Neural cell (in vitro differentiated cells): ENCODE data around the gene KCNH6. TPM values are rescaled to one million over a fixed set of nuclear protein-coding genes. Genes with fewer than 3 reads are reported as not detected.

Source experiments
- H2AFZ ChIP-seq: fragments of 200-600, 300-800 bp; sonication (generic), shearing (Covaris generic); 2 replicates; pipeline ENCODE4 v1.6.0; 2014; ENCODE audit warnings: low read depth, mild to moderate bottlenecking, antibody characterized with exemption, low read length, moderate library complexity
- H3F3A ChIP-seq: fragments of 200-600 bp; shearing (Covaris generic); 2 replicates; pipeline ENCODE4 v1.6.1; 2016; ENCODE audit warnings: mild to moderate bottlenecking, moderate library complexity, mixed read lengths, antibody characterized with exemption, low read length; ENCODE audit not compliant: insufficient read depth, poor library complexity, severe bottlenecking
- H3K27ac ChIP-seq: fragments of 200-600, 300-800 bp; sonication (generic), shearing (Covaris generic); 2 replicates; pipeline ENCODE4 v1.5.1; 2014; ENCODE audit warnings: mild to moderate bottlenecking, low read length, moderate library complexity
- H3K27me3 ChIP-seq: fragments of 300-800, 200-600 bp; sonication (generic), shearing (Covaris generic); 2 replicates; pipeline ENCODE4 v1.6.0; 2014; ENCODE audit warnings: mild to moderate bottlenecking, low read depth, low read length, moderate library complexity; ENCODE audit not compliant: insufficient read depth
- H3K36me3 ChIP-seq: fragments of 300-800, 200-600 bp; sonication (generic), shearing (Covaris generic); 2 replicates; pipeline ENCODE4 v1.5.1; 2014; ENCODE audit warnings: mild to moderate bottlenecking, antibody characterized with exemption, low read length, moderate library complexity; ENCODE audit not compliant: insufficient read depth
- H3K4me2 ChIP-seq: fragments of 300-800, 200-600 bp; sonication (generic), shearing (Covaris generic); 2 replicates; pipeline ENCODE4 v1.6.0; 2014; ENCODE audit warnings: mild to moderate bottlenecking, low read length
- H3K4me3 ChIP-seq: fragments of 300-800, 200-600 bp; sonication (generic), shearing (Covaris generic); 2 replicates; pipeline ENCODE4 v1.5.1; 2014; ENCODE audit warnings: mild to moderate bottlenecking, low read length, moderate library complexity
- H3K79me2 ChIP-seq: fragments of 200-600 bp; shearing (Covaris generic); replicated peaks from 2 replicates; pipeline ENCODE4 v1.6.0; 2014; ENCODE audit warnings: mild to moderate bottlenecking, low read length, moderate library complexity; ENCODE audit not compliant: insufficient read depth
- H3K9ac ChIP-seq: fragments of 300-800, 200-600 bp; sonication (generic), shearing (Covaris generic); 2 replicates; pipeline ENCODE4 v1.6.1; 2016; ENCODE audit warnings: mild to moderate bottlenecking, low read length, mixed read lengths
- H3K9me2 ChIP-seq: fragments of 200-600 bp; shearing (Covaris generic); 2 replicates; pipeline ENCODE4 v1.6.1; 2016; ENCODE audit warnings: mild to moderate bottlenecking, low read length, mixed read lengths; ENCODE audit not compliant: insufficient read depth
- H3K9me3 ChIP-seq: fragments of 200-600, 300-800 bp; sonication (generic), shearing (Covaris generic); 2 replicates; pipeline ENCODE4 v1.6.1; 2016; ENCODE audit warnings: mild to moderate bottlenecking, mixed run types, low read length, moderate library complexity, mixed read lengths
- H4K20me1 ChIP-seq: fragments of 200-600 bp; shearing (Covaris generic); 2 replicates; pipeline ENCODE4 v1.6.1; 2016; ENCODE audit warnings: mild to moderate bottlenecking, mixed run types; ENCODE audit not compliant: insufficient read depth
- EP300 ChIP-seq: fragments of 450-650 bp; conservative IDR thresholded peaks from 2 replicates; pipeline ENCODE4 v1.6.1; 2014; ENCODE audit warnings: antibody characterized with exemption, mild to moderate bottlenecking, moderate library complexity; ENCODE audit not compliant: poor library complexity, severe bottlenecking
- EZH2 ChIP-seq: fragments of 200-600, 300-800 bp; shearing (Covaris generic), sonication (generic); IDR thresholded peaks from 2 replicates; pipeline ENCODE4 v1.6.1; 2014; ENCODE audit warnings: antibody characterized with exemption, low read length, borderline replicate concordance, mild to moderate bottlenecking; ENCODE audit not compliant: insufficient read depth, poor library complexity, severe bottlenecking
- MXI1 ChIP-seq: fragments of 450-650 bp; conservative IDR thresholded peaks from 2 replicates; pipeline ENCODE4 v1.6.1; 2014; ENCODE audit warnings: antibody characterized with exemption, mild to moderate bottlenecking; ENCODE audit not compliant: poor library complexity, severe bottlenecking
- POLR2AphosphoS5 ChIP-seq: IDR thresholded peaks from 2 replicates; pipeline ENCODE4 v1.6.1; 2012
- RAD21 ChIP-seq: fragments of 450-650 bp; conservative IDR thresholded peaks from 2 replicates; pipeline ENCODE4 v1.6.1; 2014; ENCODE audit warnings: antibody characterized with exemption, mild to moderate bottlenecking, moderate library complexity
- SMC3 ChIP-seq: fragments of 450-650 bp; conservative IDR thresholded peaks from 2 replicates; pipeline ENCODE4 v1.6.1; 2014; ENCODE audit warnings: antibody characterized with exemption, mild to moderate bottlenecking, moderate library complexity; ENCODE audit not compliant: poor library complexity
- TAF1 ChIP-seq: IDR thresholded peaks from 2 replicates; pipeline ENCODE4 v1.6.1; 2012; ENCODE audit warnings: low read depth
- polyA plus RNA-seq: library from polyadenylated mRNA; depleted of rRNA; stranded (reverse); fragments of >200 nt; gene quantifications from 2 replicates; pipeline ENCODE4 v1.2.3, GENCODE V29; 2014
- TF ChIP-seq, protein P1 (sequence below): fragments of 450-650 bp; IDR thresholded peaks from 2 replicates; pipeline ENCODE4 v1.5.1; 2014; ENCODE audit warnings: antibody characterized with exemption, mild to moderate bottlenecking, moderate library complexity; ENCODE audit not compliant: poor library complexity, severe bottlenecking
- TF ChIP-seq, protein P2 (sequence below): IDR thresholded peaks from 2 replicates; pipeline ENCODE4 v1.6.1; 2012; ENCODE audit warnings: borderline replicate concordance

KCNH6 gene
- polyA plus RNA-seq, 1 donor from 2014 or later, result not detected

DNA sequence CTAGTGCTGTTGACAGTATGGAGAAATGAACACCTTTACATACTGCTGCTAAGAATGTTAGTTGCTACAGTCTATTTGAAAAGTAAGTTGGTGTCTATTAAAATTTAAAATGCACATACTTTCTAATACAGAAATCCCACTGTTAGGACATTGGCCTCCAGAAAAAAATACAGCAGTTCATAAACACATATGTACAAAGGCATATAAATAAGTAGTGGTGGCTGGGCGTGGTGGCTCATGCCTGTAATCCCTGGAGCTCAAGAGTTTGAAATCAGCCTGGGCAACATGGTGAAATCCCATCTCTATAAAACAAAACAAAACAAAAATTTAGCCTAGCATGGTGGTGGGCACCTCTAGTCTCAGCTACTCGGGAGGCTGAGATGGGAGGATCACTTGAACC is 40.2 kb downstream of the KCNH6 start:
- H3K79me2 ChIP-seq, result peaks cover 53% of the 10 kb centered on the region
- H3K4me3 ChIP-seq, result no peak overlapping the region
- H3K9me2 ChIP-seq, result no peaks in the 10 kb centered on the region
- no peaks in the 10 kb centered on the region for H3F3A ChIP-seq
- H3K27me3 ChIP-seq, result no peaks in the 10 kb centered on the region
- H3K4me2 ChIP-seq, result no peak overlapping the region
- no peak overlapping the region for H3K27ac ChIP-seq
- H4K20me1 ChIP-seq, result no peaks in the 10 kb centered on the region
- TF ChIP-seq, protein P1, sequence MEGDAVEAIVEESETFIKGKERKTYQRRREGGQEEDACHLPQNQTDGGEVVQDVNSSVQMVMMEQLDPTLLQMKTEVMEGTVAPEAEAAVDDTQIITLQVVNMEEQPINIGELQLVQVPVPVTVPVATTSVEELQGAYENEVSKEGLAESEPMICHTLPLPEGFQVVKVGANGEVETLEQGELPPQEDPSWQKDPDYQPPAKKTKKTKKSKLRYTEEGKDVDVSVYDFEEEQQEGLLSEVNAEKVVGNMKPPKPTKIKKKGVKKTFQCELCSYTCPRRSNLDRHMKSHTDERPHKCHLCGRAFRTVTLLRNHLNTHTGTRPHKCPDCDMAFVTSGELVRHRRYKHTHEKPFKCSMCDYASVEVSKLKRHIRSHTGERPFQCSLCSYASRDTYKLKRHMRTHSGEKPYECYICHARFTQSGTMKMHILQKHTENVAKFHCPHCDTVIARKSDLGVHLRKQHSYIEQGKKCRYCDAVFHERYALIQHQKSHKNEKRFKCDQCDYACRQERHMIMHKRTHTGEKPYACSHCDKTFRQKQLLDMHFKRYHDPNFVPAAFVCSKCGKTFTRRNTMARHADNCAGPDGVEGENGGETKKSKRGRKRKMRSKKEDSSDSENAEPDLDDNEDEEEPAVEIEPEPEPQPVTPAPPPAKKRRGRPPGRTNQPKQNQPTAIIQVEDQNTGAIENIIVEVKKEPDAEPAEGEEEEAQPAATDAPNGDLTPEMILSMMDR, result no peak
- TF ChIP-seq TAF1 (no peak), RAD21 (no peak), EP300 (no peak), EZH2 (no peak), MXI1 (no peak)
- TF ChIP-seq, protein P2, sequence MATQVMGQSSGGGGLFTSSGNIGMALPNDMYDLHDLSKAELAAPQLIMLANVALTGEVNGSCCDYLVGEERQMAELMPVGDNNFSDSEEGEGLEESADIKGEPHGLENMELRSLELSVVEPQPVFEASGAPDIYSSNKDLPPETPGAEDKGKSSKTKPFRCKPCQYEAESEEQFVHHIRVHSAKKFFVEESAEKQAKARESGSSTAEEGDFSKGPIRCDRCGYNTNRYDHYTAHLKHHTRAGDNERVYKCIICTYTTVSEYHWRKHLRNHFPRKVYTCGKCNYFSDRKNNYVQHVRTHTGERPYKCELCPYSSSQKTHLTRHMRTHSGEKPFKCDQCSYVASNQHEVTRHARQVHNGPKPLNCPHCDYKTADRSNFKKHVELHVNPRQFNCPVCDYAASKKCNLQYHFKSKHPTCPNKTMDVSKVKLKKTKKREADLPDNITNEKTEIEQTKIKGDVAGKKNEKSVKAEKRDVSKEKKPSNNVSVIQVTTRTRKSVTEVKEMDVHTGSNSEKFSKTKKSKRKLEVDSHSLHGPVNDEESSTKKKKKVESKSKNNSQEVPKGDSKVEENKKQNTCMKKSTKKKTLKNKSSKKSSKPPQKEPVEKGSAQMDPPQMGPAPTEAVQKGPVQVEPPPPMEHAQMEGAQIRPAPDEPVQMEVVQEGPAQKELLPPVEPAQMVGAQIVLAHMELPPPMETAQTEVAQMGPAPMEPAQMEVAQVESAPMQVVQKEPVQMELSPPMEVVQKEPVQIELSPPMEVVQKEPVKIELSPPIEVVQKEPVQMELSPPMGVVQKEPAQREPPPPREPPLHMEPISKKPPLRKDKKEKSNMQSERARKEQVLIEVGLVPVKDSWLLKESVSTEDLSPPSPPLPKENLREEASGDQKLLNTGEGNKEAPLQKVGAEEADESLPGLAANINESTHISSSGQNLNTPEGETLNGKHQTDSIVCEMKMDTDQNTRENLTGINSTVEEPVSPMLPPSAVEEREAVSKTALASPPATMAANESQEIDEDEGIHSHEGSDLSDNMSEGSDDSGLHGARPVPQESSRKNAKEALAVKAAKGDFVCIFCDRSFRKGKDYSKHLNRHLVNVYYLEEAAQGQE, result no peak
- no peak overlapping the region for H3K9ac ChIP-seq
- no peak overlapping the region for H2AFZ ChIP-seq
- no peaks in the 10 kb centered on the region for H3K36me3 ChIP-seq
- no peaks in the 10 kb centered on the region for H3K9me3 ChIP-seq

DNA sequence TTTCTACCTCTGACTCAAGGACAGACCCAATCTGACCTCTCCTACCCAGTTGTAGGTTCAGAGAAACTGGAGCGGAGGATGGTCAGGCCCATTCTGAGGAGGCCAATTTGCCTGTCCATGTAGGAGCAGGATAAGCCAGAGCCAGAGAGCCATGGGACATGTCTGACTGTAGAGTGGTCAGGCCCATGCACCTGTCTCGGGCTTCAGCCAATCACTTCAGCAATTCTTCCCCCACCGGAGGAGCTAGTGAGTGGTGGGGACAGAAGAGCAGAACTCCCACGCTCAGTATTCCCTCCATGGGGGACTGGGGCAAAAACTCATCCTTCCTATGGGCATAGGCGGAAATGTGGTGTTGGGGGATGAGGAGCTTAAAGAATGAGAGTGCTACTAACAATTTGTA is 41.4 kb downstream of the KCNH6 start:
- Histone ChIP-seq H3K4me2 (no peak overlapping the region), H3K9me3 (no peaks in the 10 kb centered on the region), H3K36me3 (no peaks in the 10 kb centered on the region), H3K27me3 (no peaks in the 10 kb centered on the region), H4K20me1 (no peaks in the 10 kb centered on the region), H3K9me2 (no peaks in the 10 kb centered on the region), H3K4me3 (no peak overlapping the region), H3K9ac (no peak overlapping the region), H3F3A (no peaks in the 10 kb centered on the region), H2AFZ (no peak overlapping the region), H3K79me2 (peaks cover 54% of the 10 kb centered on the region), H3K27ac (no peak overlapping the region)
- TF ChIP-seq SMC3 (no peak), EP300 (no peak), MXI1 (no peak), POLR2AphosphoS5 (no peak), RAD21 (no peak), EZH2 (no peak), TAF1 (no peak)
- TF ChIP-seq, protein P2, result no peak
- TF ChIP-seq, protein P1, result no peak
